ENCODE results near the gene MYL4. TPM values are rescaled to one million over a fixed set of nuclear protein-coding genes. Genes with fewer than 3 reads are reported as not detected.

Gene MYL4
- total RNA-seq, 1 experiment from 2014 or later: 1.6 TPM

- no peak for TF ChIP-seq CTCF (conservative IDR thresholded peaks at IDR 0.05; ENCODE audit: low read depth, low read length)
- no peak for TF ChIP-seq EZH2 (IDR thresholded peaks at IDR 0.05; ENCODE audit: low read length, unreplicated experiment)
- TF ChIP-seq EZH2phosphoT487 (IDR thresholded peaks at IDR 0.05; ENCODE audit: borderline replicate concordance, low read length): no peak
- H3K9me2 ChIP-seq (replicated peaks; ENCODE audit: low read length): no peaks in the 10 kb centered on the region
- CTCF ChIA-PET: interaction anchor here (1.1 kb wide), 1 partner anchor 97 kb away, joined by 3 read pairs; no protein-coding TSS in a partner anchor
- no peaks in the 10 kb centered on the region for H3K79me2 ChIP-seq (ENCODE audit: low read length)
- no peak overlapping the region for H3K27ac ChIP-seq (ENCODE audit: low read length)
- ATAC-seq (no peak), DNase-seq (no peak)
- H2AFZ ChIP-seq (ENCODE audit: low read length): no peak overlapping the region
- no peaks in the 10 kb centered on the region for H3K9me3 ChIP-seq (ENCODE audit: low read length)
- no peaks in the 10 kb centered on the region for H3K27me3 ChIP-seq (ENCODE audit: low read length)
- intact Hi-C loops (cut with micrococcal nuclease): no loop called here
- H3K4me2 ChIP-seq (ENCODE audit: low read length): no peak overlapping the region
- no peak overlapping the region for H3K9ac ChIP-seq (ENCODE audit: low read length)
- H3F3A ChIP-seq (ENCODE audit: low read length, unreplicated experiment): no peaks in the 10 kb centered on the region
- POLR2A ChIA-PET (ENCODE audit: unreplicated experiment): interaction anchor here (0.6 kb wide), 1 partner anchor 14 kb away, joined by 3 read pairs; no protein-coding TSS in a partner anchor
- no peaks in the 10 kb centered on the region for H4K20me1 ChIP-seq (ENCODE audit: low read length)
- H3K4me1 ChIP-seq (ENCODE audit: insufficient read depth, low read length): no peaks in the 10 kb centered on the region
- no peak overlapping the region for H3K4me3 ChIP-seq (ENCODE audit: low read length)
- no TSS peak for BruUV-seq (replicated peaks)
- H3K36me3 ChIP-seq (ENCODE audit: low read depth, low read length): no peaks in the 10 kb centered on the region
Observed at GRCh38 chr17:47218896-47219430, 9.8 kb downstream of the MYL4 start.

GRCh38 chr17:47219621-47220475 lies 10.7 kb downstream of the MYL4 start:
- no peak overlapping the region for H3K4me2 ChIP-seq (ENCODE audit: low read length)
- H3K9ac ChIP-seq (ENCODE audit: low read length): no peak overlapping the region
- POLR2A ChIA-PET (ENCODE audit: unreplicated experiment): interaction anchor here (0.6 kb wide), 1 partner anchor 15 kb away, joined by 3 read pairs; no protein-coding TSS in a partner anchor
- H3K36me3 ChIP-seq (ENCODE audit: low read depth, low read length): no peaks in the 10 kb centered on the region
- H3F3A ChIP-seq (ENCODE audit: low read length, unreplicated experiment): no peaks in the 10 kb centered on the region
- no peak overlapping the region for H2AFZ ChIP-seq (ENCODE audit: low read length)
- intact Hi-C loops (cut with micrococcal nuclease): loop anchor here (10.0 kb wide), 1 partner anchor 405 kb away; no protein-coding TSS in a partner anchor
- no peaks in the 10 kb centered on the region for H3K9me2 ChIP-seq (replicated peaks; ENCODE audit: low read length)
- H3K4me3 ChIP-seq (ENCODE audit: low read length): no peak overlapping the region
- DNase-seq: no peak
- no peaks in the 10 kb centered on the region for H3K27me3 ChIP-seq (ENCODE audit: low read length)
- no peak overlapping the region for H3K27ac ChIP-seq (ENCODE audit: low read length)
- ATAC-seq: no peak
- CTCF ChIA-PET: interaction anchor here (1.1 kb wide), 1 partner anchor 96 kb away, joined by 3 read pairs; no protein-coding TSS in a partner anchor
- H3K9me3 ChIP-seq (ENCODE audit: low read length): no peaks in the 10 kb centered on the region
- no peak for TF ChIP-seq EZH2 (IDR thresholded peaks at IDR 0.05; ENCODE audit: low read length, unreplicated experiment)
- no peaks in the 10 kb centered on the region for H4K20me1 ChIP-seq (ENCODE audit: low read length)
- H3K79me2 ChIP-seq (ENCODE audit: low read length): no peaks in the 10 kb centered on the region
- peaks cover 1% of the 10 kb centered on the region for H3K4me1 ChIP-seq (ENCODE audit: insufficient read depth, low read length)
- BruUV-seq (replicated peaks): no TSS peak

GRCh38 chr17:47220531-47220999 lies 11.4 kb downstream of the MYL4 start:
- no peak for DNase-seq
- POLR2A ChIA-PET (ENCODE audit: unreplicated experiment): interaction anchor here (0.5 kb wide), 1 partner anchor 430 kb away, joined by 8 read pairs; no protein-coding TSS in a partner anchor

More at GRCh38 chr17:47220531-47220999, 11.4 kb downstream of the MYL4 start:
- Histone ChIP-seq H4K20me1 (ENCODE audit: low read length) (no peaks in the 10 kb centered on the region), H3F3A (ENCODE audit: low read length, unreplicated experiment) (no peaks in the 10 kb centered on the region), H3K4me1 (ENCODE audit: insufficient read depth, low read length) (peaks cover 8% of the 10 kb centered on the region), H3K27ac (ENCODE audit: low read length) (no peak overlapping the region), H3K4me2 (ENCODE audit: low read length) (no peak overlapping the region), H3K9me3 (ENCODE audit: low read length) (no peaks in the 10 kb centered on the region), H3K9ac (ENCODE audit: low read length) (no peak overlapping the region), H3K36me3 (ENCODE audit: low read depth, low read length) (no peaks in the 10 kb centered on the region), H3K27me3 (ENCODE audit: low read length) (no peaks in the 10 kb centered on the region), H3K79me2 (ENCODE audit: low read length) (no peaks in the 10 kb centered on the region), H3K9me2 (replicated peaks; ENCODE audit: low read length) (no peaks in the 10 kb centered on the region), H2AFZ (ENCODE audit: low read length) (no peak overlapping the region), H3K4me3 (ENCODE audit: low read length) (no peak overlapping the region)
- TF ChIP-seq EZH2 (IDR thresholded peaks at IDR 0.05; ENCODE audit: low read length, unreplicated experiment): no peak
- no peak for TF ChIP-seq EZH2phosphoT487 (IDR thresholded peaks at IDR 0.05; ENCODE audit: borderline replicate concordance, low read length)
- TF ChIP-seq CTCF (conservative IDR thresholded peaks at IDR 0.05; ENCODE audit: low read depth, low read length): no peak
- no peak for ATAC-seq
- intact Hi-C loops (cut with micrococcal nuclease): loop anchor here (10.0 kb wide), 1 partner anchor 404 kb away; no protein-coding TSS in a partner anchor
- CTCF ChIA-PET: no interaction called here
- BruUV-seq (replicated peaks): no TSS peak

Measured in PC-3 (cell line).